GM18507 (cell line): ENCODE results near the gene KCNK15.

Experiments used
- DNase-seq: peaks from one replicate; pipeline ENCODE4 v3.0.0; 2011; ENCODE audit warnings: low read depth; ENCODE audit not compliant: insufficient read length; ENCODE audit errors: extremely low spot score
- FAIRE-seq: peaks from 2 replicates; lab custom pipeline; 2011; peaks lifted over from hg19 to GRCh38; lab: Jason Lieb, UNC

Gene KCNK15

GRCh38 chr20:44732327-44732726 is 13.3 kb upstream of the KCNK15 start:
- DNase-seq: no peak
- FAIRE-seq: no peak

GRCh38 chr20:44733341-44734069 is 12.2 kb upstream of the KCNK15 start:
- FAIRE-seq (no peak), DNase-seq (peak; percentile 15)

GRCh38 chr20:44734938-44735337 is 10.7 kb upstream of the KCNK15 start:
- DNase-seq (no peak), FAIRE-seq (no peak)

GRCh38 chr20:44735816-44736169 is 9.9 kb upstream of the KCNK15 start:
- FAIRE-seq: no peak
- no peak for DNase-seq

DNA sequence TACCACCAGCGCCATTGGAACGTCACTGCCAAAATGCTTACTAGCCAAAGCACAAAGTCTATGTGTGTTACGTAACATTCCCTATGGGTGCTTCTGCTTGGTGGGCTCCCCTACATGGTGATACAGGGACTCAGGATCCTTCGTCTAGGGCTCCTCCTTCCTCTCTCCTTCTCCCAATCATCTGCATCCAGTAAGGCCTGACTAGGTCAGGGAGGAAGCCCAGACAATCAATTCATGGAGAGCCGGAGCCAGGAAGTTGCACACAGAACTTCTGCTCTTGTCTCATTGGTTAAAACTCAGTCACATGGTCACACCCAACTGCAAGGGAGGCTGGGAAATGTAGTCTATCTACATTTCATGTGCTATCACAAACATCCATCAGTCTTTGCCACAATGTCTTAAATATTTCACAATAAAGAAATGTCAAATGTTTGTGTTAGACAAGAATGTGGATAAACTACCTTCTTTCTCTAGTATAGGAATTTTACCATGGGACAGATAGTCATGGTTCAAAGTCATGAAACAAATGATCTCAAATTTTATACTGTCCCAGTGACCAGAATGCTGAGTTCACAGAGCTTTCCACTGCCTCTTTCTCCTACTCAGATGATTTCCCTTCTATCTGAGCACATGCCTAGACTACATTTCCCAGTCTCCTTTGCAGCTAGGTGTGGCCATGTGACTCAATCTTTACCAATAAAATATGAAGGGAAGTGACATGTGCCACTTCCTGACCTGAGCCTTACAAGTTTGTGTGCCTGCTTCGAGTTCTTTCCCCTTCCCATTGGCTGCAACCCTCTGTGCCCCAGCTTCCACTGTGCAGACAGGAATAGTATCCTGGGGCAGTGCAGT is 9.3 kb upstream of the KCNK15 start:
- FAIRE-seq (peak; percentile 64), DNase-seq (no peak)

DNA sequence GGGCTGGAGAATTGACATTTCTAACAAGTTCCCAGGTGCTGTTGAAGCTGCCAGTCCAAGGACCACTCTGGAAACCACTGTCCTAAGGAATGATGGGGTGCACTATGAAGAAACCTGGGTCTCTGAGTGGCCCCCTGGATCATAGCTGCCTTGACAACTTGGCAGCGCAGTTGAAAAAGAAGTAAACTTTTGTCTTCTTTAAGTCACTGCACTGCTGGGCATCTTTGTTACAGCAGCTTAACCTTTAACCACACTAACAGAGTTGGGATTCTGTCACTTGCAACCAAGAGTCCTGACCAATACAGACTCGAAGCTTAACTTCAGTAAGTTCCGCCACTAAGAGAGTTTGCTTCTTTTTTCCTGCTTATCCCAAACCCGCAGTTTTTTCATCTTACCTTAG is 8.5 kb upstream of the KCNK15 start:
- FAIRE-seq (no peak), DNase-seq (no peak)

DNA sequence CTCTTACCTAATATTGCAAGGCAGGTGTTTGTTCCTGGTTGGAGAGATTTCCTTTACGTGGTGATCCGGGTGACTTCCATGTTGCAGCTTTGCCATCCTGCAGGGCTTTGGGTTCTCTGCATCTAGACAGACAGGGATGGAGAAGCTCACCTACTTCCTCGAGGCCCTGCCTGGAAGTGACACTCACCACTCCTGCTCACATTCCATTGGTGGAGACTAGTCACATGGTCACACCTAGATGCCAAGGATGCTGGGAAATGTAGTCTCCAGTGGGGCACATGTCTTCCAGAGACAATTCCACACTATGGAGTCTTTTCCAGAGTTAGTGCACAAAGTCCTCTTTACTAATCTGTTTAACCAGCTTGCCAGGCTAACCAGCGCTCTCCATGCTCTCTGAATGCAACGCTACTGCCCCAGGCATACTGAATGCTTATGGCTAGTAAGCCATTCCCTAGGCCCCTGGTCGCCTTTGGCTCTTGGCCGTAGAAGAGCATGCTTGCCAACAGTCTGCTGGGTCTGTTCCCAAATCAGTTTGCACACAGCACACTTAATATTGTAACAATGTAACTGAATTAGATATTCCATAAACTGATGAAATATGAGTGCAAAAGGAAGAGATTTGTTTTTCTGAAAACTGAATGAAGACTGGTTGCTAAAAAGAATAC is 6.7 kb upstream of the KCNK15 start:
- DNase-seq (peak; percentile 22), FAIRE-seq (no peak)

DNA sequence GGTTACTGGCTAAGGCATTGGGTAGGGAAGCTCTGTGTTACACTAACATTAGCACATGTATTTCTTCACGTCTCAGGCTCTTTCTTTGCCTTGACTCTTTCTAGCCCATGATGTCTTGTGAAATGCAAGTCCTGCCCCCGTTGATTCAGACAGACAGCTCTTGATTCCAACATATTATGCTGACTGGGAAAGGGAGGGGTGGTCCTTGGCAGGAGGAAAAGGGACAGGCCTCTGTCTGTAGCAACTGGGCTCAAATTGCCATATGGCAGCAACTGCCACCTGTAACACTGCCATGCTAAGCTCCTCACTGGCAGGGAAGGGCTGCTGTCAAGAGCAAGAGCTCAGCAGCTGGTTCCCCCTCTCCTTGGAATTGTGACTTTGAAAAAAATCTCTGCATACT is 5.7 kb upstream of the KCNK15 start:
- no peak for DNase-seq
- no peak for FAIRE-seq

DNA sequence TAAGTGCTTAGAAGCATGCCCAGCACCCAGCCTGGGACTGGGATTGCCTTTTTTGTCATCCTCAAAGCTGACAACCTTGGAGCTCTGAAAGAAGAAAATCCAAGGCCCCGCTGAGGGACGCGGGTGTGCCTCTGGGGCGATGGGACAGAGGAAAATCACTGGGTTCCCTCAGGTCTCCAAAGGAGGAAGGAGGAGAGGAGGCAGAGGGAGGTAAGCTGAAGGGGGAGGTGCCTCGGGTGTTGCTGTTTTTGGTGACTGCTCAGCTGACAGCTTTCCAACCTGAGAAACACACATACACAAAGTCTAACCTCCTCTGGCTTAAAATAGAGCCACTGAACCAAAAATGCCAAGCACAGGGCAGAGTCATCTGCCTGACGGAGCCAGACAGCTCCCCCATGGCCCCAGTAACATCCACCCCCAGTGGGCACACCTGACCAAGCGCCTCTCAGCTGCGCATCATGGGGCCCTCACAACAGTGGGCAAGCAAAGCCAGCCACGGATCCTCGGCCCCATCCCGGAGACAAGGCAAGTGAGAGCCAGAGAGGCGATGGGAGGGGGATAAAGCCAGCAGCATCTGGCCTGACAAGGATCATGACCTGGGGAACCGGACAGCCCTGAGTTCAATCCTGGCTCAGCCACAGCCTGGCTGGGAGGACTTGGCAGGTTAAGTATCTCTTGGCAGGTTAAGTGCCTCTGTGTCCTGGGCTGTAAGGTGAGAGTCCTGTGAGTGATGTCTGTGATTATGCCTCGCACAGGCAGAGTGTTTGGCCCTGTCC is 3.2 kb upstream of the KCNK15 start:
- DNase-seq: no peak
- no peak for FAIRE-seq

DNA sequence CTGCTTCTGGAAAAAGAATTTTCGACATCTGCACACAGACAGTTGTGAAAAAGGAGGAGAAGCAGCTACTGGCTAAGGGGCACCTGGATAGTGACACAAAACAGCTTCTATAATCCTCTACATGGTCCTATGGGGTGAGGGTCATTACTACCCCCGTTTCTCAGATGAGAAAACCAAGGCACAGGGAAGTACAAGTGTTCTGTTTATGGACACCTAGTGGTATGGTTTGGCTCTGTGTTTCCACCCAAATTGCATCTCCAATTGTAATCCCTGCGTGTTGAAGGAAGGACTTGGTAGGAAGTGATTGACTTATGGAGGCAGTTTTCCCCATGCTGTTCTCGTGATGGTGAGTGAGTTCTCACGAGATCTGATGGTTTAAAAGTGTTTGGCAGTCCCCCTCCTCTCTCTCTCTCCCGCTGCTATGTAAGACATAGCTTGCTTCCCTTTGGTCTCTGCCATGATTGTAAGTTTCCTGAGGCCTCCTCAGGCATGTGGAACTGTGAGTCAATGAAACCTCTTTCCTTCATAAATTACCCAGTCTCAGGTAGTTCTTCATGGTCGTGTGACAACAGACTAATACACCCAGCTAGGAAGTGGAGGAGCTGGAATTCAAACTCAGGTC is 2.5 kb upstream of the KCNK15 start:
- FAIRE-seq (no peak), DNase-seq (no peak)

DNA sequence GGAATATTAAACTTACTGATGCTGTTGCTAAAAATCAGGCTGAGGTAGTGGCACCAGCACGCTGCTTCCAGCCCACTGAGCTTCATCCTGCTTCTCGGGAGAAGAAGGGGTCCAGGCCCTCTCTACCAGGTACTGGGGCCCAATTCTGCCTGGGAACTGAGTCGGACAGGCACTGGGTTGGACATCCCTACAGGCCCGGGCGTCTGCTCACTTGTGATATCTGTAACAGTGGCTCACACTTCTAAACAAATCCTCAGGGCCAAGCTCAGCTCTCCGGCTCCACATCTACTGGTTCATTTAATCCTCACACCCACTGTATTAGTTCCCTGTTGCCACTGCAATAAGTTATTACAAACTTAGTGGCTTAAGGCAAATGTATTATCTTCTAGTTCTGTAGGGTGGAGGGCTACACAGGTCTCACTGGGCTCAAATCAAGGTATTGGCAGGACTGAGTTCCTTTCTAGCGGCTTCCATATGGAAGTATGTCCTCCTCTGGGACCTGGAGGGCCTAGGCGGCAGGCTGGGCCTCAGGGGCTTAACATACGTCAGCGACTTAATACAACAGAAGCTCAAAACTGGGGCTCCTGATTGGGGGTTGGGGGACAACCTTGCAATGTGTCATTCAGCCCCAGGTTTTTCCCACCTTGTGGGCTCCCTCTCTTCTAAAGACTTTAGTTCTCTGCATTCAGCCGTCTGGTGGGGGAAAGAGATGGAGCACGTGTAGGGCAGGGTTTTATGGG is 1.6 kb upstream of the KCNK15 start:
- no peak for FAIRE-seq
- no peak for DNase-seq

- FAIRE-seq (no peak), DNase-seq (no peak)
These were observed 505 bp upstream of the KCNK15 start for GRCh38 chr20:44745122-44745597.

DNA sequence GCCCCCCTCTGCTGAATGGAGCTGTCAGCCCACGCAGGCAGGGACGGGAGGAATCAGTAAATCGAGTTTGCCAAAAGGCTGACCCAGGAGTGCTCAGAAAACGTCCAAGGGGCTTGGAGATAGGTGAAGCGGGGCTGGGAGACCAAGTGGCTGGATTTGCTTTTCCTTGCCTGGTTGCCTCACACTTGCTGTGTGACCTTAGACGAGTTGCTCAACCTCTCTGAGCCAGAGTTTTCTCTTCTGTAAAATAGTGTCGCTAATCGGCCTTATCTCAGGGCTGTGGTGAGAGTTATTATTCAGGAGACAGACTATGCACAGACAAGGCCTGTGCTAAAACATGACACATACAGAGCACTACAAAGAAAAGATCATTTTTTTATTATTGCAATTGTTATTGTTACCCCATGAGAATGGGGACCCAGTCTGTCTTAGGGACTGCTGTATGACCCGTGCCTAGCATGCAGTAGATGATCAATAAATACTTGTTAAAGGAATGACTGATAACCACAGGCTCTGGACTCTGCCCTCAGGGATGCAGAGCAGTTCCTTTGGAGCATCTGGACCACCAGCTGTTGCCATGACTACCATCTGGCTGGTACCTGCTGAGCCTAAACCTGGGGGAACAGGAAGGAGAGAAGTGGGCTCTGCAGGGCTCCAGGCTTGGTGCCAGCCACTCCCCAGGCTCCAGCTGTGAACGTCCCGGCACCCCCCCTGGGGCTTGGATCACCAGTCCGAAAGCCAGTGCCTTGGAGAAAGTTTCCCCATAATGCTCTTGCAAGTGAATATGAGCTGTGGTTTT is 901 bp downstream of the KCNK15 start:
- FAIRE-seq: no peak
- no peak for DNase-seq

DNA sequence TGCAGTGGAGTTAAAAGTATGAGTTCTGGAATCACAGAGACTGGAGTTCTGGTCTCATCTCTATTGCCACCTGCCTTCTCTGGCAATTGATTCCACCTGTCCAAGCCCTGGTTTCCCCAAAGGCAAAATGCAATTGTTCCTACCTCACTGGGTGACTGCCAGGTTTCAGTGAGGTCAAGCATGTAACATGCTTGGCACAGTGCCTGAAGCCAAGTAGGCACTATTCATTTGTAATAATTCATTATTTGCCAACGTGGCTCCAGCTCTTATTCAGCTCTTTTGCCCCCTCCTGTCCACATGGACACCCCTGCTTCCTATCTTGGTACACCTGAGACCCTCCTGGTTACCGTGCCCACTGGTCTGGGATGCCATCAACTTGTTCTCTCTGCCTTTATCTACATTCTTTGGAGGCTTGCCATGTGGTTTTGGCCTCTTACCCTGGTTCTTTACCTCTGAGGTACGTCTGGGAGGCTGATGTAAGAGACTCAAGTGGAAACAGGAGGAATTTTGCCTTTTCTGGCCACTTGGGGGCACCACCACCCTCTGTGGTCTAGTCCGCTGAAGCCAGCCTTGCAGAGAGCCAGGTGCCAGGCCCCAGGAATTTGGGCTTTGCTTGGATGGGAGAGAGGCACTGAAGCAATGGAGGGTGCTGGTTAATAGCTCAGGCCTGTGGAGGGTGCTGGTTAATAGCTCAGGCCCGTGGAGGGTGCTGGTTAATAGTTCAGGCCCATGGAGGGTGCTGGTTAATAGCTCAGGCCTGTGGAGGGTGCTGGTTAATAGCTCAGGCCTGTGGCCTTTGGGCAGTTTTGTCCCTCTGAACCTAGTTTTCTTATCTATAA is 1.7 kb downstream of the KCNK15 start:
- DNase-seq (peak; percentile 26), FAIRE-seq (peak; percentile 61)

GRCh38 chr20:44748005-44748370 is 2.3 kb downstream of the KCNK15 start:
- no peak for FAIRE-seq
- DNase-seq: no peak

- FAIRE-seq: no peak
These were observed 4.6 kb downstream of the KCNK15 start for GRCh38 chr20:44750081-44750805.

More at GRCh38 chr20:44750081-44750805, 4.6 kb downstream of the KCNK15 start:
- no peak for DNase-seq
